Activated CD4-positive, CD25-positive, alpha-beta regulatory T cell treated with anti-CD3 and anti-CD28 coated beads, Interleukin-2, amount 50 U/mL, for 72 hours (primary cell): ENCODE measurements around the gene C9orf85.
"Not testable (repeated sequence)": the region's sequence is repeated elsewhere in the genome, so short reads cannot be mapped to it uniquely, and the experiment has no call there.

Source experiments
- DNase-seq: peaks from one replicate; pipeline ENCODE4 v3.0.0; 2021

C9orf85 gene, protein sequence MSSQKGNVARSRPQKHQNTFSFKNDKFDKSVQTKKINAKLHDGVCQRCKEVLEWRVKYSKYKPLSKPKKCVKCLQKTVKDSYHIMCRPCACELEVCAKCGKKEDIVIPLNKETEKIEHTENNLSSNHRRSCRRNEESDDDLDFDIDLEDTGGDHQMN

DNA sequence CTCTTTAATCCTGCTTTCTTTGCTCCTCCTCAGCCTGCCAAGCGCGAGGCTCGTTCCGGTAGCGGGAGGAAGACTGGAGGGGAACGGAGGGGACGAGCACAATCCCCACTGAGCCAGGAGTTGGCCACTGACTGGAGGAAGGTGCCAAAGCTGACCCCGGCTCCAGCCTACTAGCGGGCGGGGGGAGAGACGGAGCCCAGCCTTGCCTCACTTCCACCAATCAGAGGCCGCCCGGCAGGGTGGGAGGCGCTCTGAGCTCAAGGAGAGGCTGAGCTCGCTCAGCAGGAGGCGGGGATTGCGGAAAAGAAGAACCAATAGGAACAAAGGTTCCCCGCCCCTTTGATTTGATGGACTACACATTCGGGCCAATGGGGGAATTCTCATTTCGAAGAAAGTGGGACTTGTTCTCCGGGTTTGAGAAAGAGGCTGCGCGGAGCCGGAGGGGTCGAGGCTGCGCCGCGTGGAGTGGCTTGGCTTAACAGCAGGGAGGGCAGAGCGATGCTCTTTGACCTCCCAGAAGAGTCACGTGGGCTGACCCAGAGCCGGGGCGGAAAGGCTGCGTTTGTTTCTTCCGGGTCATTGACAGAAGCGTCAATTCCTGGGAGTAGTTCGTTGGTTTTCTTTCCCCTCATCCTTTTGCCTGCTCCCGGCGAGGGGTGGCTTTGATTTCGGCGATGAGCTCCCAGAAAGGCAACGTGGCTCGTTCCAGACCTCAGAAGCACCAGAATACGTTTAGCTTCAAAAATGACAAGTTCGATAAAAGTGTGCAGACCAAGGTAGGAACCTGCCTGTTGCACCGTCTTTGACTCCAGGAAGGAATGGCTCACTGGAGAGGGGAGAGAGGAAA is at the start of gene C9orf85, which contains the start of gene ABHD17B:
Gene C9orf85 (plus strand): TSS at position 579 of the 847 bp plus-strand sequence. CDS start 96 bp downstream, at position 675.
Gene ABHD17B (minus strand): TSS at position 133 of the 847 bp plus-strand sequence. CDS start 36,113 bp downstream, outside the sequence.
- DNase-seq: peak; percentile 95

DNA sequence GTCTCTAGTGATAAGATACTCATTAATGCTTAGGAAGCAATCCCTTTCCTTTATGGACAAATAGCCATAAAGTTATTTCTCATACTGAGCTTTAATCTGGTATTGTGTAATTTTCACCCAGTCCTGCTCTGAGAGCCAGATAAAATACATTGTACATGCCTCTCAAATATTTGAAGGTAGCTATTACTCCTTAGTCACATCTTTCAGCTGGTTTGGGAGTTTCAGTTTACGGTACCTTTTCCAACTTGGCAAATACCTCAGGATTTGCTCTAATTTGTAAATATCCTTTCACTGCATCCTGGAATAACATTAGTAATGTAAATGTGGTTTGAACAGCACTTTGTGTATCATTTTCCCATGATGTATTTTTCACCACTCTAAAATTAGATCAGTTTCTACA is 47.8 kb upstream of the C9orf85 start:
- no peak for DNase-seq

DNA sequence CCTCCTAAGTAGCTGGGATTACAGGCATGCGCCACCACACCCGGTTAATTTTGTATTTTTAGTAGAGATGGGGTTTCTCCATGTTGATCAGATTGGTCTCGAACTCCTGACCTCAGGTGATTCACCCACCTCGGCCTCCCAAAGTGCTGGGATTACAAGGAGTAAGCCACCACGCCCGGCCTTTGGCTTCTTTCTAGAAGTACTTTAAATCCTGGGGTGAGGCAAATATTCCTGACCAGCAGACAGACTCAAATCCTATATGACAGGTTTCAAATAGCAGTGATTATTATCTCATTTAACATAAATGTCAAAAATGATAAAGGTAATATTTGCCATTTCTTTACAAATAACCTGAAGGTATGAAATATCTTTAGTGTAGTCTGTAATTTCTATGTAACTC is 36.1 kb upstream of the C9orf85 start:
- DNase-seq: no peak

DNA sequence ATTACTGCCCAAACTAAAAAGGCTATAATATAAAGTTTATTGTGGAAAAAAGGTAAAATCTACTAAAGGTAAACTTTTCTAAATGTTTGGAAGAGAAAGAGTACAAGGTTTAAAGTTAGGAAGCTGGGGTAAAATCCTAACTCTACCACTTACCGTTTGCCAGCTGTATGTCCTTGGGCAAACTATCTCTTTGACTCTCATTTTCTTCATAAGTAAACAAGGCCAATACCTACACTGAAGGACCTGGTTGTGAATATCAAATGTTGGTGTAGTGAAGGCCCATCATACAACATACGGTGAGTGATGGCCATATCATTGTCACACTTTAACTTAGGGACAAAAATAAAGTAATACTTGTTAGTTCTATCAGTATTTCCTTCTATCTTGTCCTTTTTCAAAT is 35.3 kb upstream of the C9orf85 start:
- DNase-seq: no peak

DNA sequence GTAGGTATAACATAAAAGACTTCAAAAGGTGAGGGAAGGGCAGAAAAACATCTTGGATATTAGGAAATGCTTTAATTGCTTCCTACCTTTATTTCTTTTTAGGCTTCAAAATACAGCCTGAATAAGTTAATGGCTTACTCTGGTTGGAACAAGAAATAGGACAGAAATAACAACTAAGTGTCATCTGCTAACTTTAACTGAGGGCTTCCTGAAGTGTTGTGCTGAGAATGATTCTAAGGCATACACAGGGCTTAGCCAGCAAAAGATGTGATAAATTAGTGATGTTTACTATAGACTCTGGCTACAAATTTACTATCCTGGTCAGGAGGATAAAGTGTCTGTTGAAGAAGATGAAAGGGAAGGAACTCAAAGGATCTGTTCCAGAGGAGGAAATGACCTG is 34.6 kb upstream of the C9orf85 start:
- no peak for DNase-seq

DNA sequence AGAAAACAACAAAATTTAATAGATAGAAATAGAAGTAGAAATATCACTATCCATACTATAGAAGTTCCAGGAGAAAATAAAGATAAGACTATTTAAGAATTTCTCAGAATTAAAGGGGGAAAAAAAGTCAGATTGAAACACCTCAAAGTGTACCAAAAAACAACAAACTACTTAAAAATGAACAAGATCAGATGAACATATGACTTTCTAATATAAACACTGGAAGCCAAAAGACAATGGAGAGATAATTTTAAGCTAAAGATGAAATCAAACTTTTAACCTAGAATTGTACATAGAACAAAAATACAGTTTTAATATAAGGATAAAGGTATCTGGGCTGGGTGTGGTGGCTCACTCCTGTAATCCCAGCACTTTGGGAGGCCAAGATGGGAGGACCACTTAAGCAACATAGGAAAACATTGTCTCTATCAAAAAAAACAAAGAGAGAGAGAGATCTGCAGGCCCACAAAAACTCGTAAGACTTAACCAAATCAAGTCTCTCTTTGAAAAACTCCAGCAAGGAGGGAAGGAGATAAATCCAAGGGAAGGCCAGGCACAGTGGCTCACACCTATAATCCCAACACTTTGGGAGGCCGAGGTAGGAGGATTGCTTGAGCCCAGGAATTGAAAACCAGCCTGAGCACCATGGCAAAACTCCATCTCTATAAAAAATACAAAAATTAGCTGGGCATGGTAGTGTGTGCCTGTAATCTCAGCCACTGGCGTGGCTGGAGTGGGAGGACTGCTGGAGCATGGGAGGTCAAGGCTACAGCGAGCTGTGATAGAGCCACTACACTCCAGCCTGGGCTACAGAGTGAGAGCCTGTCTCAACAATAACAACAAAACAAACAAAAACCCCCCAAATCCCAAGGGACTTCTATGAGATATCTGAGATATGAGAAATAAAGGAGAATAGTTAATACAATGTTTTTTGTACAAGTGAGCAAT is 32.8 kb upstream of the C9orf85 start:
- no peak for DNase-seq

DNA sequence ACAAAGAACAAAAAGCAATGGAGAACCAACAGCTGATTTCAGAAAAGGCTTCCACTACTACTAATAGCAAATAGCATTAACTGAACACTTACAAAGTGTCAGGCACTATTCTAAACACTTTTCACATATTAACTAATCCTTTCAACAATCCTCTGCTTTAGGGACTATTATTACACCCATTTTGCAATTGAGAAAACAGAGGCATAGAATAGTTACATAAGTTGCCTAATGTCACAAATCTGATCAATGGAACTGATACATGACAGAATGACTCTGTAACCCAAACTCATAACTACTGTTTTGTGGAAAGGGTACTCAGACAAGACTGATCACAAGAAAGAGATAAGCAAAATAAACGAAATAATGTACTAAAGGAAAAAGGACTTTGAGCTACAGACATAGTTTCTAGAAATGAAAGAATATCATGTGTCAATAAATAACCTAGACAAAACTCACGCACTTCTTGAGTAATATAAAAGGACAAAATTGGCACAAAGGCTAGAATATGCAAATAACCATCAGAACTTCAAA is 31.7 kb upstream of the C9orf85 start:
- DNase-seq: no peak

DNA sequence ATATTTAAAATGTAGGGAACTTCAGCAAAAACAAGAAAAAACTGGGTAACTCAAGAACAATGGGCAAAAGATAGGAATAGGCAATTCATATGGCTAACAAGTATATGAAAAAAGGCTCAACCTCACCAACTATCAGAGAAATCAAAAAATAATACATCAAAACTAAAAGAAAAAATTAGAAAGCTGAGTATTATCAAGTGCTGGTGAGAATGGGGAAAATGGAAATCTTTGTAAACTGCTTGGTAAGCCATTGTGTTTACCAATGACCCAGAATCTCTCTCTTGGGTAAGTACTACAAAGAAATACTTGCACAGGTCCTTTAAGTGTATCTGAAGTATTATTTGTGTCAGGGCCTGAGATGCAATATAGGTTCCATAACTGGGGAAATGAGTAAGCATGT is 27.4 kb upstream of the C9orf85 start:
- no peak for DNase-seq

DNA sequence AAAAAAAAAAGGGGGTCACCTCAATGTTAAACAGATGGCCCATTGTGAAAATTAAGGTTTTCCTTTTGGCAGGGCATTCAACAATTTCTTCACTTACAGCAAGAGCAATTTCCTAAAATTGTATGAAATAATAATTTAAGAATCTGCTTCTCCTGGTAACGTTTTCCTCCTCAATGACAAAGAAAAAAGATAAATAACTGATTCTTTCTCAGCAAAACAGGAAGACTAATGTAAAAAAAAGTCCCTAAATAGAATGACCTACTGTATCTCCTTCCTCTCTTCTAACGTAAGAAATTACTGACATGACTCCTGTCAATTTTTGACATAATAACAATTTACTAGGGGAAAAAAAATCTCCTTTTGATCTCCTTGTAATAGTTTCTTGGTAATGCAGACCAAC is 26.0 kb upstream of the C9orf85 start:
- DNase-seq: no peak

DNA sequence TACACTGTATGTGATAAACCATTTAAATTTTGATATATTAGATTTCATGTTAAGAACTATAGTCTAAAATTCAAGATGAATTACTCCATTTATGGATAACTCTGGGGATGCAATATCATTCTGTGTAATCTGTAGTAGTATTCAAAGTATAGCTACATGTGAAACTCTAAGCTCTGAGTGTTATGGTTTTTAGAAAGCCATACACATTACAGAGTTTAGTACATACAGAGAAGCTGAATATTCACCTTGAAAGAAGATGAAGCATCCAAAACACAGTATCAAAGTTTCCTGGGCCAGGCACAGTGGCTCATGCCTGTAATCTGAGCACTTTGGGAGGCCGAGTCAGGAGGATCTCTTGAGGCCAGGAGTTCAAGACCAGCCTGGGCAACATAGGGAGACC is 25.4 kb upstream of the C9orf85 start:
- no peak for DNase-seq

DNA sequence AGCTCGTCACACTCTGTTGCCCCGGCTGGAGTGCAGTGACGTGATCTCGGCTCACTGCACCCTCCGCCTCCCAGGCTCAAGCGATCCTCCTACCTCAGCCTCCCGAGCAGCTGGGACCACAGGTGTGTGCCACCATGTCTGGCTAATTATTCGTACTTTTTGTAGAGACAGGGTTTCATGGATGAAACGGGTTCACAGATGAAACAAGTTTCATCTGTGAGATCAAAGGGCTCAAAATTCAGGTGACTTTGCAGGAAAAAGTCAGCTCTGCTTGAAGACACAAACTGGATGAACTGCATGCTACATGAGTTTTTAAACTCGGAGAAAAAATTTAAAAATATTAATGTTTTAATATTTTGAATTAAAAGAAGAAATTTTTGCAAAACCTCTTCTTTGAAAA is 24.9 kb upstream of the C9orf85 start:
- no peak for DNase-seq

DNA sequence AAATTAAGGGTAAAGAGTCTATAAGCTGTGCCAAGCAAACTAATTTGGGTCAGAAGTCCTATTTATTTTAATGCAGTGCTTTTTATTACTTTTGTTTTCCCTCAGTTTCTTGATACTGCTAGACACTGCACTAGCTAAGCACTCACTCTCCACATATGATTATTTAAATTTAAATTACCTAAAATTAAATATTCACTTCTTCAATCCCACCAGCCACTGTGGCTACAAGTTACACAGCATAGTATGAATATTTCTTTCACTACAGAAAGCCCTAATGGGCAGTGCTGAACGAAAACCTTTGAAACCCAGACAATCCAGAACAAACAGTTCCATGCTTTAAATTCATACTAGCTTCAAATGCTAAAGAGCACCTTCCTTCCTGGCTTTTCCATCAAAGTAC is 24.1 kb upstream of the C9orf85 start:
- DNase-seq: no peak

DNA sequence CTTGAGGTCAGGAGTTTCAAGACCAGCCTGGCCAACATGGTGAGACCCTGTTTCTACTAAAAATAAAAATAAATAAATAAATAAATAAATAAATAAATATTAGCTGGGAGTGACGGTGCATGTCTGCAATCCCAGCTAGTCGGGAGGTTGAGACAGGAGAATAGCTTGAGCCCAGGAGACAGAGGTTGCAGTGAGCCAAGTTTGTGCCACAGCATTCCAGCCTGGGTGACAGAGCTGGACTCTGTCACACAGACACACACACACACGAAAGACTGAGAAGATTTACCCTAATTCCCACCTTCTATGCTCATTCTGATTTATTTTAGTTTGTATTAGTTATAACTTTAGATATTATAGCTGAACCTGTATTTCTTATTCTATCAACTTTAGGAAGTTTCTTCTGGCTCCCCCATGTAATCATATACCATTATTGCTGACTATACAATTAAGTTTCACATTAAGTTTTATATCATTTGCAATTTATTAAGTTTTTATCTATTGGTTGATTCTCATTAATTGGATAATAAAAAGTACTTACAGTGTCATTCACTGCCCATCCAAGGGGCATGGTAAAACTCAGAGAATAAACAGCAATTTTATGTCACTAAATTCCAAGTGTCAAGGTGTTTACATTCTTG is 21.3 kb upstream of the C9orf85 start:
- no peak for DNase-seq

DNA sequence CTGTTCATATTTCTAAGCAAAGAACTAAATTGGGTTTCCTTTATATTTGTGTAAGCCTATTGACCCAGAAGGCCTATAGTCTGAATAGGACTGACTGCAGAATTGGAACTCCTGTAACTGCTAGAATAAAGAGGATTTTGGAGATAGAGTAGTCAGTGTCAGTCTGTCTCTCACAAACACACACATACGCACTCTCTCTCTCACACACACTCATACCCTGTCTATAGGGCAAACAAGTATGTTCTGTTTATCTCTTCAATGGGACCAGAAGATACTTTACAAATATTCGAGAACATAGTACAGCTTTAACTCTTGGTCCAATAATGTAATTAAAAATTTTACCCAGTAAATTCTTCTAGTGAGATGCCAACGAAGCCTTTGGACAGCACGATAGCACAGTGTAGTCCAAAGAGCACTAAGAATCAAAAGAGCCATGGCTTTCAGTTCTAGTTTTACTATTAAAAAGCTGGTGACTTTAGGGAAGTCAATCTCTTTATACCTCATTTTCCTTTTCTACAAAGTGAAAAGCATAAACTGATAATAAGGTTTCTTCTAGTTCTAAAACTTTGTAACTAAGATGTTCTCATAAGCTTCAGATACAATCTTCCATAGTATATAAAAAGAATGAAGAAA is 19.8 kb upstream of the C9orf85 start:
- DNase-seq: no peak

DNA sequence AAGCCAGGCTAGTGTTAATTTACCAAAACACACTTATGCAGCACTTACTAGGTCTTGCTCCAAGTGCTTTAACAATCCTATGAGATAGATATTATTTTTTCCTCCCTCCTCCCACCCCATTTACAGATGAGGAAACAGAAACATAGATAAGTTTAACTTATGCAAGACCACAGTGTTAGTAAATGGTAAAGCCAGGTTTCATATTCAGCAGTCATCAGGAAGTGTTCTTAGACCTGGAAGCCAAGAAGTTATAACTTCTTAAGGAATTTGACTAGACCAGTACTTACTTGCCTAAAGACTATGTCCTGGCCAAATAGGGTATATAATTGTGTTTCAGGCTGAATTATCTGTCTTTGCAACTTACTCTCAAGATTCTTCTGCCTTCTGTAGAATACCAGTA is 16.3 kb upstream of the C9orf85 start:
- DNase-seq: no peak

DNA sequence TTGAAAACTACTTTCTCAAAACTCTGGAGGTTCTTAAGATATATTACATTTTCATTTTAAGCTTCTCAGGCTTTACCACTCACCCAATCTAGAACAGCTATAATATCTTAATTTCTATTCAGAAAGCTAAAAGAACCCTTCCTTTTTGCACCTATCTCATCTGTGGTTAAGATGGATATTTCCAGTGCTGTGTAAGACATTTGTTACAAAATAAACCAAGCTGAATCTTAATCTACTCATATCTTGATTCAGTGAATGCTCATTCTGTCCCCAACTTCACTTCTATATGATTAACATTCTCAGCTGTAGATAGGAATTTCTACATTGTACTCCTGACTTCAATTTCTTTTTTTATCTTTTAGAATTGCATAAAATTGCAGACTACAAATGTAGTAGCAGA is 15.5 kb upstream of the C9orf85 start:
- DNase-seq: no peak

DNA sequence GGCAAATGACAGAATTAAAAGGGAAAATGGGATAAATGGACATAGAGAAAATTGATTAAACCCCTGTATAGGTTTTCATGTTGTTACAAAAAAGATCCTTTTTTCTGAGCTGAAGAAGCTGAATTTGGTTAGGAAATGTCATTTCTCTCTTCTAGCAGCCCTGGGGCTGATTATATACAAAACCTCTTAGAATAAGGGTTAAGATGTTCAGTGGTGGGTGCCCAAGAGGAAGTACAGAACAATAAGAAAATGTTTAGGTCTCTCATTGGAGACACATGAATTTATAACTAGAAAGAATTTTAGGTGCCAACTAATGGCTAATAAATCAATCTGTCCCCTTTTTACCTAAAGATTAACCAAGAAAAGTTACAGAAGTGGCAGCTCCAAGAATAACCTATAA is 14.7 kb upstream of the C9orf85 start:
- no peak for DNase-seq

DNA sequence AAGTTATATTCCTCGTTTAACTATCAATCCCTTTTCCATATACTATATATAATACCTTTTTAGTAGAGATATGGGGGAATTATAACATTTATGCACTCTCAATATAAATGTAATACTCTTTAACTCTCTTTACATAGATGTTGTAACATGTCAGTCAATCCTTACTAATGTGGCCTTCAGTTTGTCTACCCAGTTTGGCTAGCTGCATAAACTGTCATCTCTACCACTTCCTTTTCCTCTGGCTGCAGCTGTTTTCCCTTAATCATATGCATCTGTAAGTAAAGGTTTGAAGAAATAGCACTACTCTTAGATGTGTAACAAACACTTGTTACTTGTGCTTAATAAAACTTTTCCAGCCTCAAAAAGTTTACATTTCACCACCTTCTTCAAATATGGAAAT is 13.9 kb upstream of the C9orf85 start:
- DNase-seq: no peak

DNA sequence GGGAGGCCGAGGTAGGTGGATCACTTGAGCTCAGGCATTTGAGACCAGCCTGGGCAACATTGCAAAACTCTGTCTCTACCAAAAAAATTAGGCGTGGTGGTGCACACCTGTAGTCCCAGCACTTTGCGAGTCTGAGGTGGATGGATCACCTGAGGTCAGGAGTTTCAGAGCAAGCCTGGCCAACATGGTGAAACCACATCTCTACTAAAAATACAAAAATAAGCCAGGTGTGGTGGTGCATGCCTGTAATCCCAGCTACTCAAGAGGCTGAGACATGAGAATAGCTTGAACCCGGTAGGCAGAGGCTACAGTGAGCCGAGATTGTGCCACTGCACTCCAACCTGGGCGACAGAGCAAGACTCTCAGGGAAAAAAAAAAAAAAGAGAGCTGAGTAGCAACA is 12.7 kb upstream of the C9orf85 start:
- not testable (repeated sequence) for DNase-seq

DNA sequence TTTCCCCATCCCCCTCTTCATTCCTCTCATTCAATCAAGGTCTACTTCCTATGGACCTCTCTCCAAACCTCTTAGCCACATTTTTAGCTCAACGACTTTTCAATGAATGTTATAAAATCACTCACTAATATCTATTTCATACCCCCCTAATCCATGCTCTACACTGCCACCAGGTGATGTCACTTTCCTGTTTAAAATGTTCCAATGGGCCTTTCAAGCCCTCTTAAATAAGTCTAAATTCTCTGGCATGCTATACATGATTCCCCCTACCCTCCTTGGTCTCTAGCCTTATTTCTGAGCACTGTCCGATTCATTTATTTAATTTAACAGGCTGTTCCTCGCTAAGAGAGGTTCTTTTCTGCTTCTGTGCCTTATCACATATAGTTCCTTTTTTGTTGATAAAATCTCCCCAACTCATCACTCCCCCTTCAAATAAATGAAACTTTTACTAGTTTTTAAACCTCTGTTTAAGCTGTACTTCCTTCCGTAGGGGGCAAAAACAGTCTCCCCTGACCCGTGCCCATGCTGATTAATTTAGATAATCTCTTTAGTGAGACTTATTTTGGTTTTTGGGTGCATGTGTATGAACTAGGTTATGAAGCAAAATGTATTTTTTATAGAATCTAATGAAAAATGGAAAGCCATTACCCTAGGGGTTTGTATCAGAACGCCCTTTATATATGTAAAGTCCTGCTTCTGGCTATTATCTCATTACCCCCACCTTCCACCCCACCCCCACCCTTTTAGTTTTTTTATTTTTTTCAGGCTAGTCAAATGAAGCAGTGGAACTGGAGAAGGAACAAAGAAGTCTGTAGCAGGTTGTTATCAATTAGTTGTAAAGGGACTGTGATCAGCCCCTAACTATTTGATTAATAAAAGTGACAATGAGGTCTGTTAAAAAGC is 9.5 kb upstream of the C9orf85 start:
- DNase-seq: no peak

DNA sequence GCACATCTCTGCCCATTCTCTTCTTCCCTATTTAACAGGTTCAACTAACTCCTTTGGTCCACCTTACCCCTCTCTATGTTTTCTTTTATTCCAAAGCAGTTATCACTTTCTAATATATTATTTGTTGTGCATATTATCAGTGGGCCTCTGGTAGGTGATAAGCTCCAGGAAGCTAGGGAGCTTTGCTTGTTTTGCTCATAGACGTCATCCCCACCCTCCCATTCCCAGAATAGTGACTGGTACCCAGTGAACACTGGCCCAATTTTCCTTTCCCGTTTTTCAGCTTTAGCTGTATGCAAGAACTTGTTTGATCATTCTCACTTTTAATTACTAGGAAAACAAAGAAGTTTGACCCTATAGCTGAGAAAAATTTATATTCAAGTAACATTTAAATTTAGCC is 7.4 kb upstream of the C9orf85 start:
- no peak for DNase-seq
